ENCODE data around the gene RANBP6. TPM values are rescaled to one million over a fixed set of nuclear protein-coding genes. Genes with fewer than 3 reads are reported as not detected.
A peak's percentile ranks its signal among the peaks of the same experiment; 100 is the strongest.
"Not testable (repeated sequence)": the region's sequence is repeated elsewhere in the genome, so short reads cannot be mapped to it uniquely, and the experiment has no call there.

Gene RANBP6
- total RNA-seq, 2 donors from 2014 or later = 6.6 to 11.4 TPM

GRCh38 chr9:6024035-6024554, 8.7 kb upstream of the RANBP6 start:
- H3K27me3 ChIP-seq = no peaks in the 10 kb centered on the region
- peak in 1 of 4 donors; percentile 21 for DNase-seq
- no peaks in the 10 kb centered on the region for H3K9me3 ChIP-seq
- no peaks in the 10 kb centered on the region for H3K4me1 ChIP-seq
- intact Hi-C loops (cut with DNase I) = no loop called here
- H3K36me3 ChIP-seq (replicated peaks in 1 of 2; ENCODE audit: insufficient read depth in 1 of 2, low read depth in 2 of 2) = no peaks in the 10 kb centered on the region
- peak; percentile 43 to 66 (median 57) for TF ChIP-seq CTCF (IDR thresholded peaks at IDR 0.05)
- no peak for TF ChIP-seq POLR2A (IDR thresholded peaks at IDR 0.05)
- peak; percentile 73 for ATAC-seq
- H3K27ac ChIP-seq = no peak overlapping the region
- 19 to 23% methylated on average over 4 of the region's 4 CpGs for WGBS, 2 donors
- no peak overlapping the region for H3K4me3 ChIP-seq

- H3K4me3 ChIP-seq; DNase-seq; H3K9me3 ChIP-seq; H3K27me3 ChIP-seq; intact Hi-C loops (cut with DNase I); H3K27ac ChIP-seq; ATAC-seq; H3K36me3 ChIP-seq (replicated peaks in 1 of 2; ENCODE audit: insufficient read depth in 1 of 2, low read depth in 2 of 2): not testable (repeated sequence)
- H3K4me1 ChIP-seq = peaks cover 32% of the 10 kb centered on the region
- 90 to 93% methylated on average over 10 of the region's 10 CpGs for WGBS, 2 donors
These were observed 1.6 kb upstream of the RANBP6 start for GRCh38 chr9:6016975-6017374.

GRCh38 chr9:6014670-6015270, 654 bp downstream of the RANBP6 start:
- TF ChIP-seq CTCF (IDR thresholded peaks at IDR 0.05) (no peak), POLR2A (IDR thresholded peaks at IDR 0.05) (no peak)
- Histone ChIP-seq H3K27ac (peak overlapping the region; percentile 46 to 82 (median 66)), H3K36me3 (replicated peaks in 1 of 2; ENCODE audit: insufficient read depth in 1 of 2, low read depth in 2 of 2) (no peaks in the 10 kb centered on the region), H3K9me3 (no peaks in the 10 kb centered on the region), H3K4me1 (peaks cover 38% of the 10 kb centered on the region), H3K4me3 (peak overlapping the region; percentile 50 to 53), H3K27me3 (no peaks in the 10 kb centered on the region)
- peak; percentile 19 for ATAC-seq
- WGBS, 2 donors = 7 to 14% methylated on average over 9 of the region's 9 CpGs
- peak in 1 of 4 donors; percentile 6 for DNase-seq
- intact Hi-C loops (cut with DNase I) = no loop called here

- peak; percentile 96 to 99 (median 98) for DNase-seq
- no peaks in the 10 kb centered on the region for H3K9me3 ChIP-seq
- TF ChIP-seq POLR2A (IDR thresholded peaks at IDR 0.05) (peak in 2 of 3 donors; percentile 43 to 62), CTCF (IDR thresholded peaks at IDR 0.05) (no peak)
- WGBS, 2 donors = 0 to 1% methylated on average over 26 to 33 of the region's 40 CpGs
- no peaks in the 10 kb centered on the region for H3K27me3 ChIP-seq
- H3K4me1 ChIP-seq = peaks cover 36% of the 10 kb centered on the region
- peak overlapping the region; percentile 86 to 99 (median 96) for H3K27ac ChIP-seq
- peak; percentile 92 for ATAC-seq
- intact Hi-C loops (cut with DNase I) = no loop called here
- H3K4me3 ChIP-seq = peak overlapping the region; percentile 61 to 68
- no peaks in the 10 kb centered on the region for H3K36me3 ChIP-seq (replicated peaks in 1 of 2; ENCODE audit: insufficient read depth in 1 of 2, low read depth in 2 of 2)
These were observed 7.0 kb downstream of the RANBP6 start for GRCh38 chr9:6008169-6008979.

- Histone ChIP-seq H3K27ac (peak overlapping the region; percentile 86 to 99 (median 96)), H3K9me3 (no peaks in the 10 kb centered on the region), H3K36me3 (replicated peaks in 1 of 2; ENCODE audit: insufficient read depth in 1 of 2, low read depth in 2 of 2) (no peaks in the 10 kb centered on the region), H3K4me1 (peaks cover 30% of the 10 kb centered on the region), H3K4me3 (peak overlapping the region; percentile 61 to 68), H3K27me3 (no peaks in the 10 kb centered on the region)
- intact Hi-C loops (cut with DNase I) = no loop called here
- 0% methylated on average over 8 to 28 of the region's 54 CpGs for WGBS, 2 donors
- peak; percentile 79 for ATAC-seq
- DNase-seq = peak; percentile 79 to 85 (median 84)
- TF ChIP-seq POLR2A (IDR thresholded peaks at IDR 0.05) (peak; percentile 17 to 21 (median 18)), CTCF (IDR thresholded peaks at IDR 0.05) (no peak)
These were observed 7.7 kb downstream of the RANBP6 start for GRCh38 chr9:6007770-6008168.
